M059J (cell line): Measurements from ENCODE around the gene ST6GALNAC3. TPM values are rescaled to one million over a fixed set of nuclear protein-coding genes. Genes with fewer than 3 reads are reported as not detected.

ENCODE experiments used
- DNase-seq: peaks from one replicate; pipeline ENCODE4 v3.0.0-alpha.2; 2012; ENCODE audit warnings: low read depth
- total RNA-seq: library from RNA; depleted of rRNA; stranded (reverse); fragments of >200 nt; shearing (Covaris generic); gene quantifications from 2 replicates; pipeline ENCODE4 v1.2.3, GENCODE V29; 2014

The ST6GALNAC3 gene
- total RNA-seq, 1 experiment from 2014 or later: 0.05 TPM

DNA sequence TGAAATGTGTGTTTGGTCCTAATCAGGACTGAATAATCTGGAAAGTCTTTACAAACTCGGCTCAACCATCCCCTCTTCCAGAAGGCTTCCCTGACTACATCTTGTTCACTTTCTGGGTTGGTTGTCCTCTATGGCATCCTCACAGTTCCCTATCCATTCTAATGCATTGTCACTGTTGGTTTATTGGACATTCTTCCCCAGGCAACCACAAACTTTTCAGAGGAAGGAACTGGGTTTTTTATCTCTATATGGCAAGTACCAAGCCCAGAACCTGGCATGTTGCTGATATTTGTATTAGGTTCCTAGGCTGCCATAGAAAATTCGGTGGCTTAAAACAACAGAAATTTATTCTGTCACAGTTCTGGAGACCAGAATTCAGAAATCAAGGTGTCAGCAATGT is 429.2 kb downstream of the ST6GALNAC3 start:
- DNase-seq: no peak

DNA sequence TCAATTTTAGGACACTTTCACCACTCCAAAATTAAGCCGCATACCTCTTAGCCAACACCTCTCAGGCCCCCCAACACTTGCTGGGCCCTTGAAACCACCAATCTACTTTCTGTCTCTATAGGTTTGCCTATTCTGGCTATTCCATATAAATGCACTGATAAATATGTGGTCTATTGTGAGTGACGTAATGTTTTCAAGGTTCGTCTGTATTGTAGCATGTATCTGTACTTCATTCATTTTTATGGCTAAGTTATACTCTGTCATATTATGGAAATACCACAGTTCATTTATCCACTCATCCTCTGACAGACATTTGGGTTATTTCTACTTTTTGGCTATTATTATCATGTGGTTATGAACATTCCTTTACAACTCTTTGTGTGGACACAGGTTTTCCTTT is 432.8 kb downstream of the ST6GALNAC3 start:
- no peak for DNase-seq

DNA sequence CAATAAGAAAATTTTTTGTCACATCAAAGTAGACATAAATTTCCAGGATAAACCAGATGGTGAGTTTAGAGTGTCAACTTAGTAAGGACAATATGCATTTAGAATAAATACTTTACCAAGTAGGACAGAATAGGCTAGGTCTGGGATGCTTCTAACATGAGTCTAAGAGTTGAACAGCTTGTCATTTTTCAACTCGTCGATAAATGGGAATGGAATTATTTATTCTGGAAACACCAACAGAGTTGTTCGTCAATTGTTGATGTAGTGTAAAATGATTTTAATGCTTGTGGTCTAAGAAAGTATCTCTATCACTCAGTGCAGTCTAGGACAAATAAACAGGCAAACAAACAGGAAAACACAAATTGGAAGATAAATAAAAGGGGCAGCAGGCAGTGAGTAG is 434.3 kb downstream of the ST6GALNAC3 start:
- no peak for DNase-seq

- DNase-seq: no peak
Measured at GRCh38 chr1:76510672-76511557, 436.4 kb downstream of the ST6GALNAC3 start.

GRCh38 chr1:76511558-76512179 is 437.1 kb downstream of the ST6GALNAC3 start:
- no peak for DNase-seq

DNA sequence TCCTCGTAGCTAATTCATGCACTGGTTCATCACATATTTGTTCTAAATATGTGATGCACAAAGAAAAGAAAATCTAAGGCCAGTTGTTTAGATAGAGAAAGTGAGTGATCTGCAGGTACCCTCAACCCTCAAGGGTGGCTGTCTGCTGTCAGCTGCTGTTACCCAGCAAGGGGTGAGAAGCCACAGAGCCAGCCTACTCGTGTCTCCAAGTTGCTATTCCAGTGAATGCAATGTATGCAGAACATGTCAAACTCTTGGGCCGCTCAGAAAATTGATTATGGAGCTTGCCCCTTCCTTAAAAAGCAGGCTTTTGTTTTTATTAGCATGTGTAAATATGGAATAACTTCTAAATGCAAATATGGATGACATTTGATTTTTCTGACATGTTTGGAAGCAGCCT is 456.4 kb downstream of the ST6GALNAC3 start:
- DNase-seq: no peak

GRCh38 chr1:76541618-76542017 is 467.1 kb downstream of the ST6GALNAC3 start:
- DNase-seq: no peak

- no peak for DNase-seq
Measured at GRCh38 chr1:76542359-76542758, 467.8 kb downstream of the ST6GALNAC3 start.

DNA sequence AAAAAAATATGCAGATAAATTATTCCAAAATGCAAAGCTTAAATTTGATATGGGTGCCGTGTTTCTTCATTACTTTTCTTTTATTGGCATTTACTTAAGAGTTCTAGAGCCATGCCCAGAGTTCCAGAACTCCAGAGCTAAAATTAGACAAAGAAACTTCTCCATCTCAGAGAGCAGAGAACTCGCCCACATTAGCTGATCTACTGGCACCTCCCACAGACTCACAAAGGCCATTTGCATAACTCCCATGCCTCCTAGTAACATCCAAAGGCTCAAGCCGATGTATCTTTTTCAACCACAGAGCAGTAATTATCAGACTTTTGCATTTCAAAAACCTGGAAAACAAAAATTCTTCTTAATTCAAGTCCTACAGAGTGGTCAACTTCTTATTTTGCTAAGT is 468.9 kb downstream of the ST6GALNAC3 start:
- no peak for DNase-seq

- DNase-seq: no peak
Measured at GRCh38 chr1:76546354-76546933, 471.9 kb downstream of the ST6GALNAC3 start.

DNA sequence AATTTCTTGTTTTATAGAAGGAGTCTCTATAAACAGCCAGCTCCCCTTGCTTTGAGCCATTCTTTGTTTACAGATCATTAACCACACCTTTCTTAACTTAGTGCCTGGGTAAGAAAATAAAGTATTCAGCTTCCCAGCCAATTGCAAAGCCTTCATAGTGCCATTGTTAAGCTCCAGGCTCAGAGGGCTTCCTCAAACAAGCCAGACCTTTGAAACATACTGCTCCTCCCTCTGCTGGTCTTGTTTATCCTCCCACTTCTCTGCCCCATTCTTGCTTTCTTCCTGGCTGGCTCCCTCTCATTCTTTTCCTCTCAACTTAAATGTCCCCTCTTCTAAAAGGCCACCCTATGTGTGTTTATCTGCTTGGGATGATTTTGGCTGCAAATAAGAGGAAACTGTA is 473.4 kb downstream of the ST6GALNAC3 start:
- no peak for DNase-seq

DNA sequence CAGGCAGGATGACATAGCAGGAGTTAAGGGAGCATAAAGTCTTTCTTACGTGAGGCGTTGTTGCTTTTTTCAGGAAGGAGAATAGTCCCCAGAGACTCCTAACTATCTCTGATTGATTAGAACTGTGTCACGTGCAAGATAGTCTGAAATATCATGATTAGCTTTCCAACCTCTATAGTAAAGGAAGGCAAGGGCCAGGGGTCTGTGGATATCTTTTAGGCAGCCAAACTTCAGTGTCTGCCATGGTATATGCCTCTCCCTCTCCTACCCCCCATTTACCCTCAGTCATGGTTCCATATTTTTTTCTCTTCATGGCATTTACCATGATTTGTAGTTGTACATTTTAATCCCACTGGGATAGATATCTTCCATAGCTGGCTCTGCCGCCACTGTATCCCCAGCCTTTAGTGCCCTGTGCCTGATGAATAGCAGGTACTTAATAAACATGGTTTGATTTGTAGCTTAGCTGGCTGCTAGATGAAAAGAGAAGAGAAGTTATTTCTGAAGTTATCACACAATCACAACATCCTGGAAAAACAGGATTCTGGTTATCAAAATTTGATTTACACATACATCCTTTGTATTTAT is 474.1 kb downstream of the ST6GALNAC3 start:
- no peak for DNase-seq

DNA sequence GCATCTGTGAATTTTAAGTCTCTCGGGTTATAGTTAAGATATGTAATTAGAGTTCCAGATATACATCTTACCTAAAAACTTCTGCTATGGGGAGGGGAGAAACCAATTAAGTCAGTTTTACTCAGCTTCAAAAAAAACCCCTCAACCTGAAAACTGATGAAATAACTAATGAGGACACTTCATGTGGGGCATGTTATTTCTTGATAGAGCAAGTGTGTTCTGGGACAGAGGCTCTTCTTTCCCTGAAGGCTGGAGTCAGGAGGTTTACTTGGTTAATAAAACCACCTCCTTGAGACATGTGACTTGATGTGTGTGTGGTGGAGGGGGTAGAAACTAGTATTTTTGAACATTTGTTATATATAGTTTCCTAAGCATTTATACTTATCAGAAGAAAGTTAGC is 479.7 kb downstream of the ST6GALNAC3 start:
- DNase-seq: no peak

DNA sequence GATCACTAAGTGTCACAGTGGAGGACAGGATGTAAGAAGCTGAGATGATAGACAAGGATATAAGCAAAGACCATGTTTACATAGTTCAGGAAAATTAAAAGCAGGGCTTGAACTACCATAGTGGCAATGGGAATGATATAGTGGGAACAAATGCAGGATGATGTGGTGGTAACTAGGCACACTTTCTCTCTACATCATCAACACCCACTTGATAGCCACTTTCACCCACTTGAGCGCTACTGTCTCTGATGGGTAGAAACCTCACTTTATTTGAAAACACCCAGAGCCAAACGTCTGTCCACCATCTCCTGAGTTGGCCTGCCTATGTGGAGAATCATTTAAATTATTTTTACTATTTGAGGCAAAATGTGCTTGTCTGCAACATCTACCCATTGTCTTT is 487.7 kb downstream of the ST6GALNAC3 start:
- no peak for DNase-seq

DNA sequence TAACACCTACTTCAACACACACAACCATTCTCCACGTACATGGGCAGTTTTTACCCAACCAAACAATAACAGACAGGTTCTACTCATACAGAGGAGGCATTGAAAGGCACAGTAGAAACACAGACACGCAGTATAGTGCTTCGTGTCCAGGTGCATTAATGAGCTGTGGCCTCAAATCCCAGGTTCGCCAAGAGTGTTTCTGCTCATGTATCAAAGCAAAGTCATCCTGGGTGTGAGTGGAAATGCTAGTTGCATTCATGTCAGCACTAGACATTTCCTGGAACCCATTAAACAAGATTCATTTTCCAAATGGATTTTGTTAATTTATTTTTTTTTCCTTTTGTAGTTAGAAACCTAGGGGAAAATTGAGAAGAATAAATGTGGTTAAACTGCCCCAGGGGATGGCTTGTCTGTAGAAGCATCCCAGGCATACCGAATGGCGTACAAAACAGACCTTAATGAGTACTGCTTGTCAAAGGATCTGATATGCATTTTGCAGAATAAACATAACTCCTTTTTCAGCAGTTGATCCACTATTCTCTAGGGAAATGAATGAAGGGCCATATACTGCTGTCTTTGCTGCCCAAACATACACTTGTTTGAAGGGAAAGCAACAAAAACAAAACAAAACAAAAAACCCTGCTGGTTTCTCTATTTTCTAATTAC is 494.2 kb downstream of the ST6GALNAC3 start:
- no peak for DNase-seq

DNA sequence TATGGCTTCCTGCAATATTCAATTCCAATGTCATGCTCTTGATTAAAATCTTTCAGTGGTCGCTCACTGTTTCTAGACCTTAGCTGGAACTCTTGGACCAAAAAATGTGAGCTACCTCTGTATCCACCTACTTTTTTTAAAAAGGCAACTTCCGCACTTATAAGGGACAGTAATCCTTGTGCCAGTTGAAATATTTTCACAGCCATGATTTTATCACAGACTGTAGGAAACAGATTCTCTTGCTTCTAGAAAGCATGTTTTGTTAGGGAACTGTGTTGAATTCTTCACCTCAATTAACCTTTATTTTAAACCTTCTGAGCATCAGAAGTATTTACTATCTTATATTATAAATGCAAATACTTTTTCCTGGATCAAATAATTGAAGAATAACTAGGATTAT is 496.7 kb downstream of the ST6GALNAC3 start:
- no peak for DNase-seq

- no peak for DNase-seq
Measured at GRCh38 chr1:76572229-76572628, 497.7 kb downstream of the ST6GALNAC3 start.

GRCh38 chr1:76576876-76577524 is 502.5 kb downstream of the ST6GALNAC3 start:
- no peak for DNase-seq

DNA sequence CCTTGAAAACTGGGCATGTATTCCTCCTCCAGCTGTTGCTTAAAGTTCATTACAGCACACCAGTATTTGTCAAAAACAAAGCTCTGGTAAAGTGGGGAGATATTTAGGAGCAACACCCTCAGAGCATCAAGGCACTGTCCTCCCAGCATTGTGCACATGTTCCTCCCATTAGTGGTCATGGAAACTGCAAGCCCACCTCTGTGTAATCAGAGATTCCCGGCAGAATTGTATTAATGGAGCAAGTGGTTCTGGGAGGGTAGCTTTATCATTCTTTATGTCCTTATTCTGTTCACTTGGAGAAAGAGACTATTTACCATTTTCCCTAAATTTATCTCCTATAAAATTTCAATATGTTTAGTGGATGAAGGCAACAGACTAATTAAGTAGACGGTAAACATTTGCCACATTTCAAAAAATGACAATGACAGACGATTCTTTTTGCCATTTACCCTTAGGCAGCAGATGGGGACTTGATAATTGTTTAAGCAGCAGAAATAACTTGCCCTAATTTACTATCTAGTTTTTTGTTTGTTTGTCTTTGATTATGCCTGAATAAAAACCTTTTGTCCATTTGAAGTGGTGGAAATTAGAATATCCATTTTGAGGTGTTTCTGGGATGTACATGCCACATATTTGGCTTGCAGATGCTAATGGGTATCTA is 503.1 kb downstream of the ST6GALNAC3 start:
- no peak for DNase-seq

DNA sequence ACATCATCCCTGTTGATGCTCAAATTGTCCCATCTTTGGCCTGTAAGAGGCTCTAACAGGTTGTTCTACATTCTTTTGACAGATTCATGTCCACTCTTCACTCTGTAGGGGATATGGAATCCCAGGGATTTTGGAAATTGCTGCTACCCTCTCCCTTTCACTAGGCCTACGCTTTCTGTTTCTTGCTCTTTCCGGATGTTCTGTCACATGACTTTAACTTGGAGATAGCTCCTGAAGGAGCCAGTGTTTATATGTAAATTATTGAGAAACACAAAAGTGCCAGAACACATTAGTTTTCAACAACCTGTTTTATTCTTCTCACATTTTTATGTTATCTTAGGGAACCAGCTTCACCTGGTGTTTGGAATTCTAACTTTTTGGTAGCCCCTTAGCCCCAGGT is 505.7 kb downstream of the ST6GALNAC3 start:
- DNase-seq: no peak

- DNase-seq: no peak
Measured at GRCh38 chr1:76581712-76582111, 507.2 kb downstream of the ST6GALNAC3 start.
